ENCODE measurements around the gene PRSS37.
"Not testable (repeated sequence)": the region's sequence is repeated elsewhere in the genome, so short reads cannot be mapped to it uniquely, and the experiment has no call there.

PRSS37 gene, protein sequence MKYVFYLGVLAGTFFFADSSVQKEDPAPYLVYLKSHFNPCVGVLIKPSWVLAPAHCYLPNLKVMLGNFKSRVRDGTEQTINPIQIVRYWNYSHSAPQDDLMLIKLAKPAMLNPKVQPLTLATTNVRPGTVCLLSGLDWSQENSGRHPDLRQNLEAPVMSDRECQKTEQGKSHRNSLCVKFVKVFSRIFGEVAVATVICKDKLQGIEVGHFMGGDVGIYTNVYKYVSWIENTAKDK

DNA sequence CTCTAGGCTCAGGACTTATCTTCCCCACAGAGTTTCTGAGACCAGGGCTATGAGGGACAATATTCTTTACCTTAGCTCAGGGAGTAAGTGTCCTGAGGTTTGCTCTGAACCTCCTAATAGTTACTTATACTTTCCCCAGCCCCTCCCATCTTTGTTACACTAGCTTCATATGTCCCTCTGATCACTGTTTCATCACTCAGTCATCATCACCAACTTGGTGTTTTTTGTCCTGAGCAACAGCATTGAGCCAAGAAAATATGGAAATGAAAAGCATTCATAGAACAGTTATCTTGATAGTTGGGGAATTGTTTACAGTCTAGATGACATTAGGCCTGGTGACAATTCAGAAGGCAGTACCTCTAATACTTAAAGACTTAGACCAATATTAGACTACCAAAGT is at the start of gene PRSS37:
TSS of gene PRSS37 (minus strand) at position 101 of the 400 bp plus-strand sequence. CDS start 436 bp downstream, outside the sequence.
- FAIRE-seq, result no peak

DNA sequence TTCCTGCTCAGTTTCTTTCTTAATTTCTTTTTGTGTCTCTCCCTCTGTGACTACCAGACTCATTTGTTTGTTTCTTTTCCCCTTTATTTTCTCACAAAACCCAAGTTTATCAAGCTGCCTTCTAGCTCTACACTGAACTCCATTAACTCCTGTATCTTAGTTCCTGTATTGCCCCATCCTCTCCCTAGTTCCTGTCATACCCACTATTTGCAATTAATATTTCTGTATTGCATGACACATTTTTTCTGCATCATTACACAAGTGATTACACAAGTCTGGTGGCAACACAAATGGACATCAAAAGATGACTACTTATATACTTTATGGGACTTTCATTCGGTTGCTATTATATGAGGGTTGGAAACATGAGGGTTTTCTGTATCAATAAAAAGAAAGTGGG is 48.0 kb upstream of the PRSS37 start:
- no peak for FAIRE-seq

DNA sequence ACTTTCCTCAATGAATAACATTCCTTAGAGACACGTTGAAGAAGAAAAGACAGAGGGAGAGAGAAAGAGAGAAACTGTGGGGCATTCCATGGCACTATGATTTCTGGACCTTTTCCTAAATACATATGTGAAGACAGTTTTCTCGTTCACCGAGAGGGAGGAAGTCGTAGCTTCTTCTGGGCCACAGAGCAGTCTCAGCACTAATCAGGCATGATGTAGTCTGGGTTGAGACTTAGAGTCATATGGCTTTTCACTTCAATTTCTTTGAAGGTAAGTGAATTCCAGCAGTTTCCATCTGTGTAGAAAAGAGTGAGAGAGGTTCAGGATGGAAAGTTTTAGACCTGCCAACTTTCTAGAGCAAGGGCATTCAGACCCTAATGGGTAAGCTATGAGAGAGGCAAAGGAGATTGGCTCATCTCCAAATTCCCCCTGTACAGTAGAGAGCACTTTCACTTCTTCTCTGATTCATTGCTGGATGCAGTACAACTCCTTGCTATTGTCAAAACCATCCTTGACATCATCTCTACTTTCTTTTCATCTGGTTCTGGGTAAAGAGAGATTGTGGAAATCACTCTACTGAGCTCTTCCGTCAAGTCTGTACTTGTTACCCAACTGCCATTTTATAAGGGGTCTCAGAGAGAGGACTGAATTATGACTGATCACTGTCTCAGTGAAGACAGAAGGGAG is 43.4 kb upstream of the PRSS37 start:
- FAIRE-seq, result no peak

DNA sequence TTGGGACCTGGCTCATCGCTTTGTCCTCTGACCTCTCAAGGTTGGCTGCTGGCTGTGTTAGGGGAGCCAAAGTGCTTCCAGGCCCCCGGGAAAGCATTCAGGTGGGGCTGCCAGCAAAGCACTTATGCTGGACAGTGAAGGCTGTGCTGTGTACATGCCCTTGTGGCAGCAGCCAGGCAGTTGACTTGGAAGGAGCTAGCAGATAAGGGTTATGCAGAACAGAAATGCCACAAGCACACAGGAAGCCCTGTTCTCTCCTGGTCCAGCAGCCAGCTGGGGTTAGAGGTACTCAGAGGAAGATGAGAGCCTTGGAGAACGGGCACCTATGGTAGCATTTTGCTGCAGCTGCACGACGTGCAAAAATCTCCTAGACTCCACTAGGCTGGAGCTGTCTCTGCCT is 39.7 kb upstream of the PRSS37 start:
- no peak for FAIRE-seq

DNA sequence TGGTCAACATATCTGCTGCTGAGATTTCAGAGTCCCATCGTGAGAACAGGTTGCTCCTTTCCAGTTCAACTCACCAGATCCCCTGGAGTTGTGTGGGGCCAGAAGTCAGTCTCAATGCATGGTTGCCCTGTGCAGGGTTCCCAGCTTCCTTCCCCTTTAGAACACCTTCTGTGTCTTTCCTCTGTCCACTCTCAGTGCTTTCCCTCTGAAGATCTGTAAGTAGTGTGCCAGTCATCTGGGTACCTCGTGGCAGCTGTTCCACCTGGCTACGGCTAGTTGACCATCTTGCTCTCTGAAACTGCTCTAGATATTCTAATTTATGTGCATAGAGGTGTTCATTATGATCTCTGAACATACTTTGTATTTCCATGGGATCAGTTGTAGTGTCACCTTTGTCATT is 36.1 kb upstream of the PRSS37 start:
- no peak for FAIRE-seq

DNA sequence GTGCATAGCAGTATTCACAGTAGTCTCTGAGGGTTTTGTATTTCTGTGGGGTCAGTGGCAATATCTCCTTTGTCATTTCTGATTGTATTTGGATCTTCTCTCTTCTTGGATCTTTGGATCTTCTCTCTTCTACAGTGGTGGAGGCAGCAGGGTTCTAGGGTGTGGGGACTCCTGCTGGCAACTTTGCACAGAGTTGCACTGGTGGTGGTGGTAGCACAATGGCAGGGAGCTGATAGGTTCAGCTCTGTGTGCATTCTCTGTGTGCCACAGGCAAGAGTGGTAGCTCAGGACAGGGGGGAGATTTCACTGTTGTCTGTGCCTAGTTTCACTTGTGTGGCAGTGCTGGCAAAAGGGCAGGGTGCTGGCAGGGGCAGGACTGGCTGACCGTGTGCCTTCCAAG is 35.1 kb upstream of the PRSS37 start:
- no peak for FAIRE-seq

DNA sequence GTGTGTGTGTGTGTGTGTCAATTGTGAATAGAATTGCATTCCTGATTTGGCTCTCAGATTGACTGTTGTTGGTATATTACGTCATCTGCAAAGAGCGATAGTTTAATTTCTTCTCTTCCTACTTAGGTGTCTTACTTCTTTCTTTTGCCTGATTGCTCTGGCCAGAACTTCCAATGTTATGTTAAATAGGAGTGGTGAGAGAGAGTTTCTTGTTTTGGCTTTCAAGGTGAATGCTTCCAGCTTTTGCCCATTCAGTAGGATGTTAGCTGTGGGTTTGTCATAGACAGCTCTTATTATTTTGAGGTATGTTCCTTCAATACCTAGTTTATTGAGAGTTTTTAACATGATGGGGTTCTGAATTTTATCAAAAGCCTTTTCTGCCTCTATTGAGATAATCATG is 34.2 kb upstream of the PRSS37 start:
- FAIRE-seq, result no peak

DNA sequence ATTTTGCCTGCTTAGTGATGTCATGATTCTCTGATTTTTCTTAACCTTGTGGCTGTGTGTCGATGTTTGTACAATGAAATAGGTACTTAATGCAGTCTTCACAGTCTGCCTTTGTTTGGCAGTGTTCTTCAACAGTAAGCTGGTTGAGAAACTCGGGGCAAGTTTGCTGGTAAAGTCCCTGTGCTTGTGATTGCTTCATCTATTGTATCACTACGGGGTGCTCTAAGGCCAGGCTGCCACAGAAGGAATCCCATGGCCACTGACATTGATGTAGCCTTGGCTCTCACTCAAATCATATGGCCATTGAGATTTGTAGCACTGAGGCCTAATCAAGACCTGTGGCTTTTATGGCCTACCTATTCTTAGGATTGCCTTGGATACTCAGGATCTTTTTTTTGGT is 33.5 kb upstream of the PRSS37 start:
- no peak for FAIRE-seq

DNA sequence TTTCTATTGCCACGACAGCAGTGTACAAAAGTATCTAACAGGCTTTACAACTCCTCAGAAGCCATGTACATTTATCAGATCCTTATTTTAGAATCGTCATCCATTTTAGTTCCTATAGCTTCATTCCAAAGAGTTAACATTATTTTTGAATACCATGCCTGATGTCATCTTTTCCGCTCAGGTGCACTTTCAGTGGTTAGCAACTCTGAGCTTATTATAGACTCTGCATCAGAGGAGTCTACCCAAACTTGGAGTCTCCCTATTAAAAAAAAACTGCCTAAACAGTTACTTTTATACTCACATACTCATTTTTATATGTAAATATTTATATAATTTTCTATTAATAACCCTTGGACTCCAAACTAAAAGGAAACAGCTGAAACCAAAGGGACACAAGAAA is 31.6 kb upstream of the PRSS37 start:
- FAIRE-seq, result no peak

DNA sequence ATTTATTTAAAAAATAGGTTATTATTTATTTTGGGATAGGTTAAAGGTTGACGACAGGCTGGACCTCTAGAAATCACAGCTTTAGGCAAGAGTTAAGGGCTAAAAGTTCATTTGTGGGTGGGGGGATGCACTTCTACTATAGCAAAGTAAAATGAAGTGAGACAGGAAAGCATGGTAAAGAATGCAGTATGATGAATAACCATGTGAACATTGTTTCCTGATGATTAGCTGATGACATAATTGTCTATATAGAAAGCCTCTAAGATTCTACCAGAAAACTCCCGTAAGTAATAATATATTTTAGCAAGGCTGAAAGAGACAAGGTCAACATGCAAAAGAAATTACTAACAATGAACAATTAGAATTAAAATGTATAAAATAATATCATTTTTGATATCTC is 25.7 kb upstream of the PRSS37 start:
- FAIRE-seq, result no peak

DNA sequence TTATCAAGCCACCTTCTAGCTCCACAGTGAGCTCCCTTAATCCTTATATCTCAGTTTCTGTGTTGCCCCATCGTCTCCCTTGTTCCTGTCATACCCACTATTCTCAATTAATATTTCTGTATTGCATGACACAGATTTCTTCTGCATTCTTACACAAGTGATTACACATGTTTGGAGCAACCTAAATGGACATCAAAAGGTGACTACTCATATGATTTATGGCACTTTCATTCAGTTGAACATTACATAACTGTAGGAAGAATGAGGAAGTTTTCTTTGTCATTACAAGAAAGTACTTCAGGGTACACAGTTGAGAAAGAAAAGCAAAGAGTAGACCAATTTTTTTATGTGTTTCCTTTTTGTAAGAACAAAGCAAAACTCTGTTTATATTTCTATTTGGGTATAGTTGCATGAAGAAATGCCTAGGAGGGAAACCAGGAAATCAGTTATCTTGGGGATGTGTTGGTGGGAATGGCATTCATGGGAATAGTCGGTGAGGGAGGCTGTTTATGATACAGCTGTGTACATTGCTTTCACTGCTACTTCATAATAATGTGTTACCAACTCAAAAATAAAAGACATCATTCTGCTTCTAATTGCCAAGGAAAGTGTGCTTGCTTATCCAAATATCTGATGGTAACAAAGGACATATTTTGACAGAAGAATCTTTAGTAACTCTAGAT is 23.6 kb upstream of the PRSS37 start:
- FAIRE-seq, result no peak

DNA sequence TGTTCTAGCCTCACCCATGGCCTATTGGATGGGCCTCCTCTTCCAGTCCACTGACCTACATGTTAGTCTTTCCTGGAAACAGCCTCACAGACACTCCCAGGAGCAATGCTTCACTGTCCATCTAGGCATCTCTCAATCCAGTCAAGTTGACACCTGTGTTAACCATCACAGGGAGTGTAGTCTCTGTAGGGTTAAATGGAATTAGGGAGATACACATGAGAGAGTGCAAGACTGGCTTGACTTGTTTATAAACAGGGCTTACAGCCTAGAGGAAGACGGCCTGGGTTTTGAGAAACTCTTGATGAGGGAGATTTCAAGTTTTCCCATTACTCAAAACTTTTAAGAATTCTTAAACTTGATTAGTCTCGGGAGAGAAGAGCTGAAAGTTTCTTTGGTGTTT is 18.9 kb upstream of the PRSS37 start:
- FAIRE-seq, result no peak

DNA sequence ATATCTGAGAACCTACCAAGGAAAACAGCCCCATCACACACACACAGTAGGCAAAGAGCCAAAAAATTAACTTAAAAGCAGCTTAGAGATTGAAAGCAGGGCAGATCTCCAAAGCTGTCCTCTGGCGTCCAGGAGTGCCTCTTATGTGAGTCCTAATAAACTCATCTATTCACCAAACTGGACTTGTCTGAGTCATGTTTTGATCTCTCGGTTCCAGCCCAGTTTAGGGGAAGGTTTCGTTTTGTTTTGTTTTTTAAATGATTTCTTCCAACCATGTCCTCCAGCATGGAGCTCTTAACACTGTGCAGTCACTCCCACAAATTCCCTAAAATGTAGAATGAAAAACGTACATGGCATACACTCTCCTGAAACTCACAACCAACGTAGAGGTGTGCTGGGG is 6.7 kb upstream of the PRSS37 start:
- FAIRE-seq, result no peak

DNA sequence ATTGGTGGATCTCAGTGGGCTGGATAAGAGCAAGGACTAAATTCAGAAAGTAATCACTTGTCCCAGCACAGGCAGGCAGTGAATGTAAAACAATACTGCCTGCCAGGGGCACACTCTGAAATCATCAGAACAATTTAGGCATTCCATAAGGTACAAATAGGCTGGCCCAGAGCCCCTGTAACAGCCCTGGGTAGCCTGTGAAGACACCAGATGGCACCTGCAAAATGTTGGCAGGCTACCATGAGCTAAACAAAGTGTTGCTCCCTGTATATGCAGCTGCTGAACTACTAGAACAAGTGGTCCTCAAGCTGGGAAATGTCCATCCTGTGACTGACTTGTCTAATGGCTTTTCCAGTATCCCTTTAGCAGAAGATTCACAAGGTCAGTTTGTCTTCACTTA is 3.0 kb upstream of the PRSS37 start:
- FAIRE-seq, result no peak

DNA sequence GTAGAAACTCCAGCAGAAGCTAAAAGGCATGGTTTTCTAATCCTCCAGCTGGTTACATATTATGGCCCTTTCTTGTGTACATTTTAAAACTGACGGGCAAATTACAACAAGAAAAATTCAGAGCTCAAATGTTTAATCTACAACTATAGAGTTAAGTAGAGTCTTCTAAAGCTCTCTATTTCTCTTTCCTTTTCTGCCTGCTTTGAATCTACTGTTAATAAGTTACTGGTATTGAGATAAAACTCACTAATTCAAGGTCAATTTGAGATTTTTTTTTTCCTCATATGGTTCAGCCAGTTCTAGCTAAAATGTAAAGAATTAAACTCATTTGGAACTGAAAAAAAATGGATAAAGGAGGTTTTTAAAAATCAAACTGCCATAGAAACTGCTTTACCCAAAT is 1.6 kb upstream of the PRSS37 start:
- no peak for FAIRE-seq

DNA sequence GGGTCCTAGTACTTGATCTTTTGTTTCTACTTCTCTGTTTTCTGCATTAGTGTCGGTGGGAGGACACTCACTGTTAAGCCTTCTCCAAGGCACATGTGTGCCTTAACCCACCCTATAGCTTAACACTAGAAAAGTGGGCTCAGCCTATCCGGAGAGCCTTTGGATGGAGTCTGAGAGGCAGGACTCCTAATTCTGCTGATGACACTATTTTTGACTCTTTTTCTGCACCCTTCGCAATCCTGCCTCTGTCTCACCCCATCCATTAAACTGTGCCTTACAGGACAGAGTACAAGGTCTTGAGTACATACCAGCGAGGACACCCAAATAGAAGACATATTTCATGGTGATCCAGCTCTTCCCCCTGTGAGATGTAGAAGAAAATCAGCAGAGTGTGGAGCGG is 577 bp downstream of the PRSS37 start:
- no peak for FAIRE-seq

DNA sequence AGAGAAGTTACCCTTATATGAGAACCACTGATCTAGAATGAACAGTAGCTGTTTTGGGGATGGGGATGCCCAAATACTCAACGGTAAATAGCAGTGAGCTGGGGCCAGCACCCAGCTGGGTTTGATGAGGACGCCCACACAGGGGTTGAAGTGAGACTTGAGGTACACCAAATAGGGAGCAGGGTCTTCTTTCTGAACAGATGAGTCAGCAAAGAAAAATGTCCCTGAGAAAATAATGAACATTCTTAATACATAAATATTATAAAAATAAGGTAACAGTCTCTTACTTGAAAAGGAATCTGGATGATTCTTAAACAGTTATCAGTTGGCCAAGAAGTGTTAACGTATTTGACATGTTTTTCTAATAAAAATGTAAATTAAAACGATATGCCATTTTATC is 2.0 kb downstream of the PRSS37 start:
- no peak for FAIRE-seq

DNA sequence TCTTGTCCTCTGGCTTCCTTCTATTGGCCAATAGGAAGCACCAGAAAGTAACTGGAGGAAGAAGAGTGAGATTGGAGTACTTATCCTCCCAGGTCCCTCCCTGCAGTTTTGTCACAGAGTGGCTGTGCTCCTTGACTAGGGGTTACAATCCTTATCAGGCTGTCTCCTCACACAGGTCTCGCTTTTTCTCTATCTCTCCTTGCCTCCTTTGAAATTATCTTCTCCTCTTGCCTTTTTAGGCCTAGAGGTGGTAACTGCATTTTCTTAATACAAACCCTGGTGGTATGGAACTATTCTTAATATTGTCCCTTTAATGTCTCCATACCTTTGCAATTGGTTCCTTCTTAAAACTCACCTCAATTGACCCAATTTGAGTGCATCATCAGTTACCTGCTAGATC is 2.7 kb downstream of the PRSS37 start:
- no peak for FAIRE-seq

DNA sequence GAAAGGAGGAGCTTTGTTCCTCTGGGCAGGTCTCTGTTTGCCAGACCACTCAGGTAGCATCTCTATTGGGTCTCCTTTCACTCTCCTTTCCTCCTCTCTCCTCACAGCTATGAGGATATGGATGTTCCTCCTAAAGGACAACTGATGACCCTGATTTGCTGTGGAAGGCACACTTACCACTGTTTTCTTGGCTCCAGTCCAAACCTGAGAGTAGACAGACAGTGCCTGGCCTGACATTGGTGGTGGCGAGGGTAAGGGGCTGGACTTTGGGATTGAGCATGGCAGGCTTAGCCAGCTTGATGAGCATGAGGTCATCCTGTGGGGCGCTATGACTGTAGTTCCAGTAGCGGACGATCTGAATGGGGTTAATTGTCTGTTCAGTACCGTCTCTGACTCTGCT is 3.6 kb downstream of the PRSS37 start:
- no peak for FAIRE-seq

DNA sequence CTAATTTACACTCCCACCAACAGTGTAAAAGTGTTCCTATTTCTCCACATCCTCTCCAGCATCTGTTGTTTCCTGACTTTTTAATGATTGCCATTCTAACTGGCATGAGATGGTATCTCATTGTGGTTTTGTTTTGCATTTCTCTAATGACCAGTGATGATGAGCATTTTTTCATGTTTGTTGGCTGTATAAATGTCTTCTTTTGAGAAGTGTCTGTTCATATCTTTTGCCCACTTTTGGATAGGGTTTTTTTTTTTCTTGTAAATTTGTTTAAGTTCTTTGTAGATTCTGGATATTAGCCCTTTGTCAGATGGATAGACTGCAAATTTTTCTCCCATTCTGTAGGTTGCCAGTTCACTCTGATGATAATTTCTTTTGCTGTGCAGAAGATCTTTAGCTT is 18.9 kb downstream of the PRSS37 start:
- FAIRE-seq, result not testable (repeated sequence)

DNA sequence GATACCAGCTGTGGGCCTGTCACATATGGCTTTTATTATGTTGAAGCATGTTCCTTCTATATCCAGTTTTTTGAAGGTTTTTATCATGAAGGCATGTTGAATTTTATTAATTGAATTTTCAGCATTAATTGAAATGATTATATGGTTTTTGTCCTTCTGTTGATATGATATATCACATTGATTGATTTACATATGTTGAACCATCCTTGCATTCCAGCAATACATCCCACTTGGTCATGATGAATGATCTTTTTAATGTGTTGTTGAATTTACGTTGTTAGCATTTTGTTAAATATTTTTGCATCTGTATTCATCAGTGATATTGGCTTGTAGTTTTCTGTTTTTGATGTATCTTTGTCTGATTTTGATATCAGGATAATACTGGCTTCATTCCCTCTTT is 21.2 kb downstream of the PRSS37 start:
- no peak for FAIRE-seq

DNA sequence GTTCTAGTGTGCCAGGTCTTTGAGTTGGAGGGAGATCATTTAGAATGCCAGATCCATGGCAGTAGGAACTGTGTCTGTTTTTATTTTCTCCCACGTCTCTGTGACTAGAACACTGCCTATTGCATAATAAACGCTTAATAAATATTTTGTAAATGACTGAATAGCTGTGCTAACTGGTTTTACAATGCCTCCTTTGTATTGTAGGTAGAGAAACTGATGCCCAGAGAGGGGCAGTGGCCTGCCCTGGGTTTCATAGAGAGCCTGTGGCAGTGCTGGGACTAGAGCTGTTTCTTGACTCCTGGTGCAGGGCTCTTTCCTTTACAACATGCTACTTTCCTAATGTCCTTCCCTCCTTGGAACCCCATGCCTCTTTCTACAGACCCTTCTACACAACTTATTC is 48.8 kb downstream of the PRSS37 start:
- no peak for FAIRE-seq

DNA sequence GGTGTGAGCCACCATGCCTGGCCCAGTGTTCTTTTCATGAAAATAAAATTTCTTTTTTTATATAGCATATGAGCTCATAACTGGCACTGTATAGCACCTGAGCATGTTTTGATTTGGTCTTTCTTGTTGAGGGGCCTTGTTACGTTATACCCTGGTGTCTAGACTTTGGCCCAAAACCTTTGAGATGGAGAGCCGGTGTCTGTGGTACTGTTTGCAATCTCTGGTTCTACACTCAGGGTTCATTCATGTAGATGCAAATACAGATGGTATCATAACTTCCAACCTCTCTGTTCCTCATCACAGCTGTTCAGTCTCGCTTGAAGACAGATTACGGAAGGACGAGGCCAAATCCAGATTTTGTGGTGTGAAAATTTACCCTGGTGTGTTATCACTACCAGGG is 51.4 kb downstream of the PRSS37 start, which contains the start of gene TAS2R5:
TSS of gene TAS2R5 (plus strand) at position 301 of the 400 bp plus-strand sequence. CDS start 145 bp downstream, outside the sequence.
- no peak for FAIRE-seq

DNA sequence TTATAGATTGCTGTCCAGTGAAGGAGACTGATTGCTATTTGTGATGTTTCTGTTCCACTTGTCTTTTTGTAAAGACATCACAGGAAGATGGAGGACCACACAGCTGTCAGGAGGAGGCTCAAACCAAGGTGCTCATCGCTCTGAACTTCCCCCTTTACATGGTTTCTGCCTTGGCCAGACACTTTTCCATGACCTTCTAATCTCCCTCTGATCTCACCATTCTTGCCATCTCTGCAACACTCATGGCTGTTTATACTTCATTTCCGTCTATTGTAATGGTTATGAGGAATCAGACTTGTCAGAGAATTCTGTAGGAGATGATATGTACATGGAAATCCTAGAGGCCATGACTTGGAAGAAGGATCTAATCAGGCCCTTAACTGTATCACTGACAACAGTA is 53.0 kb downstream of the PRSS37 start:
- FAIRE-seq, result no peak
